ENCODE data around the gene FUT9. TPM values are rescaled to one million over a fixed set of nuclear protein-coding genes. Genes with fewer than 3 reads are reported as not detected.

The FUT9 gene
- total and polyA plus RNA-seq, 8 donors: 0.23 to 0.69 (median 0.40) TPM; not detected in 2

DNA sequence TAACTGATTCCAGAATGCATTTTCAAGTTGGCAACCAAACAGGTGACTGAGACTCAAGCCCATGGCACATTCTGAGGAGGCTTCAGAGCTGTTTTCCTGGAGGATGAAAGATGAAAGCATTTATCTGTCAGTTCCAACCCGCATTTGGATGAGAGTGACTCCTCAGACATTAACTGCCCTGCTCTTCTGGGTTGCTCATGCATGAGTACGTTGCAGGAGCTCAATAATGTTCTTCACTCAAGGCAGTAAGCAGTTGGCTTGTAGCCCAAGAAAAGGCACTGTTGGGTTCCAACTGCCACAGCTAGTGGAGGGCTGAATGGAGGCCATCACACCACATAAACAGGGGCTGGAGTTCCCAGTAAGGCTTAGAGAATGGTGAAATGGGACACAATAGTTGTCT, 155.3 kb downstream of the FUT9 start:
- Histone ChIP-seq H3K9me3 (no peaks in the 10 kb centered on the region), H3K27me3 (no peaks in the 10 kb centered on the region), H3K36me3 (no peaks in the 10 kb centered on the region), H3K4me1 (no peaks in the 10 kb centered on the region), H3K27ac (no peak overlapping the region), H3K4me3 (no peak overlapping the region)
- TF ChIP-seq, protein P1, sequence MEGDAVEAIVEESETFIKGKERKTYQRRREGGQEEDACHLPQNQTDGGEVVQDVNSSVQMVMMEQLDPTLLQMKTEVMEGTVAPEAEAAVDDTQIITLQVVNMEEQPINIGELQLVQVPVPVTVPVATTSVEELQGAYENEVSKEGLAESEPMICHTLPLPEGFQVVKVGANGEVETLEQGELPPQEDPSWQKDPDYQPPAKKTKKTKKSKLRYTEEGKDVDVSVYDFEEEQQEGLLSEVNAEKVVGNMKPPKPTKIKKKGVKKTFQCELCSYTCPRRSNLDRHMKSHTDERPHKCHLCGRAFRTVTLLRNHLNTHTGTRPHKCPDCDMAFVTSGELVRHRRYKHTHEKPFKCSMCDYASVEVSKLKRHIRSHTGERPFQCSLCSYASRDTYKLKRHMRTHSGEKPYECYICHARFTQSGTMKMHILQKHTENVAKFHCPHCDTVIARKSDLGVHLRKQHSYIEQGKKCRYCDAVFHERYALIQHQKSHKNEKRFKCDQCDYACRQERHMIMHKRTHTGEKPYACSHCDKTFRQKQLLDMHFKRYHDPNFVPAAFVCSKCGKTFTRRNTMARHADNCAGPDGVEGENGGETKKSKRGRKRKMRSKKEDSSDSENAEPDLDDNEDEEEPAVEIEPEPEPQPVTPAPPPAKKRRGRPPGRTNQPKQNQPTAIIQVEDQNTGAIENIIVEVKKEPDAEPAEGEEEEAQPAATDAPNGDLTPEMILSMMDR (IDR thresholded peaks at IDR 0.05): no peak
- no peak for ATAC-seq
- no peak for DNase-seq
- intact Hi-C loops (cut with DNase I): no loop called here

DNA sequence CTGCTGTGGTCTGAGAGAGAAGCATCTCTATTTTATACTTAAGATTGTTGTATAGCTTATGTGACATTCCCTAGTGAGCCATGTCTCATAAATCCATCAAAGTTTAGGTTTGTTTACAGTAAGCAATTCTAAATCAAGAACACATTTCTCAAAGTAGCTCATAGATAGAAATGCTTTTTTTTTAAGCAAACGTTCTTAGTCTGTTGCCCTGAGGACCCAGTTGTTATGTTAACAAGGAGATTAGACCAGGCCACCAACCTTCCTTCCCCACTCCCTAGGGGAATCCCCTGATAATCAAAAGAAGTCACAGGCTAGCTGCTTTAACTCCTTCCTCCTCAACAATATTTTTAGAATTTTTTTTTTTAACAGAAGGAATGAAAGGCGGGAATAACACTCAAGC, 169.0 kb downstream of the FUT9 start:
- ATAC-seq (no peak), DNase-seq (no peak)
- H3K36me3 ChIP-seq: no peaks in the 10 kb centered on the region
- H3K4me1 ChIP-seq: no peaks in the 10 kb centered on the region
- no peaks in the 10 kb centered on the region for H3K27me3 ChIP-seq
- no peak overlapping the region for H3K27ac ChIP-seq
- no peak overlapping the region for H3K4me3 ChIP-seq
- intact Hi-C loops (cut with DNase I): no loop called here
- no peaks in the 10 kb centered on the region for H3K9me3 ChIP-seq
- TF ChIP-seq, protein P1 (IDR thresholded peaks at IDR 0.05): no peak

DNA sequence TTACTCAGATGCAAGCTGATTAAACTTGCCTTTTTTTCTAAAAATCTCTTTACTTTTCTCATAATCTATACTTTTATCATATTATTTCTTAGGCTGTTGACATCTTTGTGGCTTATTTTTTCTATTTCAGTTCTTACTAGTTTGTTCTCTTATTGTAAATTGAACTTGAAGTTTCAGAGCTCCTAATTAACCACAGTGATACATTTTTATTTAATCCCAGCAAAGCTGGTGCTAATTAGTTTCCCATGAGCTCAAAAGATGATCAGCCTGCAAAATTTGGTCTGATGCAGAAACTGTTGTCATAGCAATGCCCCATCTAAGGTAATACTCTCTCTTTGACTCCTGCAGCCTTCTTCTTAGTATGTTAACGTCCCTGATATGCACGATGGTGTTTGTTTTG, 170.3 kb downstream of the FUT9 start:
- no peaks in the 10 kb centered on the region for H3K36me3 ChIP-seq
- intact Hi-C loops (cut with DNase I): no loop called here
- TF ChIP-seq, protein P1 (IDR thresholded peaks at IDR 0.05): no peak
- H3K27ac ChIP-seq: no peak overlapping the region
- ATAC-seq (no peak), DNase-seq (no peak)
- H3K9me3 ChIP-seq: no peaks in the 10 kb centered on the region
- H3K4me3 ChIP-seq: no peak overlapping the region
- H3K4me1 ChIP-seq: no peaks in the 10 kb centered on the region
- H3K27me3 ChIP-seq: no peaks in the 10 kb centered on the region

DNA sequence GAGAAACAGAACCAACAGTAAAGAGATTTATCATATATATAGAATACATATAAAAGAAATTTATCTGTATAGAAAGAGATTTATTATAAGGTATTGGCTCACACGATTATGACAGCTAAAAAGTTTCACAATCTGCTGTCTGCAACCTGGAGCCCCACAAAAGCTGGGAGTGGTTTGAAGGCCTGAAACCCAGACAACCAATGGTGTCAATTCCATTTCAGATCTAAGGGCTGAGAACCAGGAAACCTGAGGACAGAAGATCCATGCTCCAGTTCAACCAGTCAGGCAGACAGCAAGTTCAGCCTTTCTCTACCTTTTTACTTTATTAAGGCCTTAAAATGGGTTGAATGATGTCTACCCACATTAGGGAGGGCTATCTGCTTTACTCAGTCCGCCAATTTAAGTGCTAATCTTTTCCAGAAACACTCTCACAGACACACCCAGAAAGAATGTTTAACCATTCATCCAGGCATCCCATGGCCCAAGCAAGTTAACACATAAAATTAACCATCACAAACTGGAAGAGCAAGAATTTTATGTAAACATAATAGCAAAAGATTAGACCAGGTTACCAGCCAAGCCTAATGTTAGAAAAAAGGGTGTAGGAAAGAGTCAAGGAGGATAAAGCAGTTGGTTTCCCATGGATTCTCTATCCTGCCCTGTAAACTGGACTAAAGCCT, 170.9 kb downstream of the FUT9 start:
- H3K4me3 ChIP-seq: no peak overlapping the region
- H3K4me1 ChIP-seq: no peaks in the 10 kb centered on the region
- no peaks in the 10 kb centered on the region for H3K36me3 ChIP-seq
- TF ChIP-seq, protein P1 (IDR thresholded peaks at IDR 0.05): no peak
- no peaks in the 10 kb centered on the region for H3K27me3 ChIP-seq
- intact Hi-C loops (cut with DNase I): no loop called here
- DNase-seq (no peak), ATAC-seq (no peak)
- H3K9me3 ChIP-seq: no peaks in the 10 kb centered on the region
- H3K27ac ChIP-seq: no peak overlapping the region

DNA sequence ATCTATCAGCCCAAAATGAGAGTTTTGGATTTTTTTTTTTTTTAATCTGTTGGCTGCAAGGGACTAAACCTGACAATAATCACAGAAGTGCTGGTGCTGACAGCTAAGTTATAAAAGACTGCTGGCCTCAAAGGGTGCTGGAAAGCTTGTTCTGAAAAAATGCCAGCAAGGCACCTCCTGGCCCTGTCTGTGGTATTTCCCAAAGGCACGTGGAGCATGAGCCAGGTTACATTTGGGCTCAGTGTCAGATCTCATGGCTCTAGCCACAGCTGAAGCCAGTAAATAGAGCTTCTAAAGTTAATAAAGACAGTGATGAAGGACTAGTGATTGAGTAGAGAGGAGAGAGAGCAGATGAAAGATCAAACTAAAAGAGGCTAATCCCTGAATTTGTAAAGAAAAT, 178.9 kb downstream of the FUT9 start:
- H3K27me3 ChIP-seq: no peaks in the 10 kb centered on the region
- H3K4me1 ChIP-seq: no peaks in the 10 kb centered on the region
- no peaks in the 10 kb centered on the region for H3K9me3 ChIP-seq
- no peak for DNase-seq
- no peak for ATAC-seq
- intact Hi-C loops (cut with DNase I): no loop called here
- no peak overlapping the region for H3K4me3 ChIP-seq
- TF ChIP-seq, protein P1 (IDR thresholded peaks at IDR 0.05): no peak
- H3K27ac ChIP-seq: no peak overlapping the region
- no peaks in the 10 kb centered on the region for H3K36me3 ChIP-seq
